ENCODE data around the gene OR6Q1.

The OR6Q1 gene

DNA sequence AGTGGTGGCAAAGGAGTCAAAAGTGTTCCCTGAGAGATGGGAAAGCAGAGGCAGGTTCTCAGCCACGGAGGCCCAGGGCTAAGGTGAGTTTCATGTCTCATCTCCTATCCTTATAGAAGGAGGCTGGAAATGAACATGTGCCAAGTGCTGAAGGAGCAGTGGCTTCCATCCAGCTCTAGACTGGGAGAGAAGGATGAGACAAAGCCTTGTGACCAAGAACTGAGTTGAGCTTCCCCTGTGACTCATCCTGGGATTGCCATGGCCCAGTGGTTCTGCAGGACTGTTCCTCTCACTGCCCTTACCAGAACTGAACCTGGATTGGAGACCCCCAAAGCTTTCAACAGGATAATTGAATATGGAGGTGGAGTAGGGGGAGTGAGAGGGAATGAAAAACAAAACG, 23.8 kb upstream of the OR6Q1 start:
- Histone ChIP-seq H3K4me3 (ENCODE audit: low read length) (no peak overlapping the region), H3K79me2 (ENCODE audit: low read length) (no peaks in the 10 kb centered on the region), H3K36me3 (replicated peaks; ENCODE audit: low read depth, low read length) (no peaks in the 10 kb centered on the region), H2AFZ (ENCODE audit: low read depth, low read length) (no peak overlapping the region), H3K4me1 (ENCODE audit: low read length) (no peaks in the 10 kb centered on the region), H3K27ac (ENCODE audit: low read length) (no peak overlapping the region), H3K9ac (ENCODE audit: low read length) (no peak overlapping the region), H3K27me3 (ENCODE audit: low read depth, low read length) (0 out of 2 replicates have a peak, but pooled peaks cover 2% of the 10 kb centered on the region), H3K4me2 (ENCODE audit: low read length) (no peak overlapping the region), H4K20me1 (ENCODE audit: insufficient read depth, low read length) (no peaks in the 10 kb centered on the region), H3K9me3 (ENCODE audit: insufficient read depth, low read length) (no peaks in the 10 kb centered on the region)
- TF ChIP-seq, protein P1, sequence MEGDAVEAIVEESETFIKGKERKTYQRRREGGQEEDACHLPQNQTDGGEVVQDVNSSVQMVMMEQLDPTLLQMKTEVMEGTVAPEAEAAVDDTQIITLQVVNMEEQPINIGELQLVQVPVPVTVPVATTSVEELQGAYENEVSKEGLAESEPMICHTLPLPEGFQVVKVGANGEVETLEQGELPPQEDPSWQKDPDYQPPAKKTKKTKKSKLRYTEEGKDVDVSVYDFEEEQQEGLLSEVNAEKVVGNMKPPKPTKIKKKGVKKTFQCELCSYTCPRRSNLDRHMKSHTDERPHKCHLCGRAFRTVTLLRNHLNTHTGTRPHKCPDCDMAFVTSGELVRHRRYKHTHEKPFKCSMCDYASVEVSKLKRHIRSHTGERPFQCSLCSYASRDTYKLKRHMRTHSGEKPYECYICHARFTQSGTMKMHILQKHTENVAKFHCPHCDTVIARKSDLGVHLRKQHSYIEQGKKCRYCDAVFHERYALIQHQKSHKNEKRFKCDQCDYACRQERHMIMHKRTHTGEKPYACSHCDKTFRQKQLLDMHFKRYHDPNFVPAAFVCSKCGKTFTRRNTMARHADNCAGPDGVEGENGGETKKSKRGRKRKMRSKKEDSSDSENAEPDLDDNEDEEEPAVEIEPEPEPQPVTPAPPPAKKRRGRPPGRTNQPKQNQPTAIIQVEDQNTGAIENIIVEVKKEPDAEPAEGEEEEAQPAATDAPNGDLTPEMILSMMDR (IDR thresholded peaks at IDR 0.05; ENCODE audit: low read depth, low read length) = no peak
- TF ChIP-seq EZH2phosphoT487 (IDR thresholded peaks at IDR 0.05; ENCODE audit: low read depth) = no peak

DNA sequence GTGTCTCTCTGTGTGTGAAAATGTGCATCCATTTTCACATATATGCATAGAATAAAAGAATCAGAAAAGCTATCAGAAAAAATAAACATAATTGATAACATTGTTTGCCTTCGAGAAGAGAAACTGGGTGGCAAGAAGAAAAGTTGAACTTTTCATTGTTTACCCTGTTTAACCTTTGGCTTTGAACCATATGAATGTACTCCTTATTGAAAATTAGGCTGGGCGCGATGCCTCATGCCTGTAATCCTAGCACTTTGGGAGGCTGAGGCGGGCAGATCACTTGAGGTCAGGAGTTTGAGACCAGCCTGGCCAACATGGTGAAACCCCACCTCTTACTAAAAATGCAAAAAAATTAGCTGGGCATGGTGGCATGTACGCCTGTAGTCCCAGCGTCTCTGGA, 19.0 kb upstream of the OR6Q1 start:
- no peak overlapping the region for H2AFZ ChIP-seq (ENCODE audit: low read depth, low read length)
- no peak overlapping the region for H3K9ac ChIP-seq (ENCODE audit: low read length)
- no peaks in the 10 kb centered on the region for H3K27me3 ChIP-seq (ENCODE audit: low read depth, low read length)
- no peaks in the 10 kb centered on the region for H3K36me3 ChIP-seq (replicated peaks; ENCODE audit: low read depth, low read length)
- no peaks in the 10 kb centered on the region for H3K4me1 ChIP-seq (ENCODE audit: low read length)
- H3K9me3 ChIP-seq (ENCODE audit: insufficient read depth, low read length) = no peaks in the 10 kb centered on the region
- TF ChIP-seq EZH2phosphoT487 (IDR thresholded peaks at IDR 0.05; ENCODE audit: low read depth) = no peak
- TF ChIP-seq, protein P1 (IDR thresholded peaks at IDR 0.05; ENCODE audit: low read depth, low read length) = no peak
- no peak overlapping the region for H3K27ac ChIP-seq (ENCODE audit: low read length)
- H3K79me2 ChIP-seq (ENCODE audit: low read length) = no peaks in the 10 kb centered on the region
- H3K4me2 ChIP-seq (ENCODE audit: low read length) = no peak overlapping the region
- no peak overlapping the region for H3K4me3 ChIP-seq (ENCODE audit: low read length)
- no peaks in the 10 kb centered on the region for H4K20me1 ChIP-seq (ENCODE audit: insufficient read depth, low read length)

DNA sequence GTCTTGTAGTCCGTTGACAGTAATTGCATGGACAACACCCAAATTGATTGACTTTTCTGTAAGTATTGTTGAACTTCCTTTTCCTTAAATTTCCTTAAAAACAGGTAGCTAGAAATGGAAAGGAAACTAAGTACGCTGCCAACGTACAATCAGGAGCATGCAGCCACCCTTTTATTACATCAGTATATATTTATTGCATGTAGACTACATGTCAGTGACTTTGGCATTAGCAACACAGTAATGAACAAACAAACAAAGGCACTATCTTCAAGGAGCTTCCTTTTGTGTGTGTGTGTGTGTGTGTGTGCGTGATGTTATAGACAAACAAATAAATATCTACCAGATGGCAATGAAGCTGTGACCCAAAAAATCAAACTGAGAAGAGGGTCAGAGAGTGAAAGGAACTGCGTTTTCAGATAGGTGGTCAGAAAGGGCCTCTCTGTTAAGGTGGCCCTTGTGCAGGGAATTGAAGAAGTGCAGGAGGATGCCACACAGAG, 7.3 kb upstream of the OR6Q1 start, which contains the start of gene OR9Q1:
OR9Q1 (plus strand) TSS at position 447 of the 497 bp plus-strand sequence. CDS start 155,564 bp downstream, outside the sequence.
- Histone ChIP-seq H2AFZ (ENCODE audit: low read depth, low read length) (no peak within 1 kb of the TSS), H3K27ac (ENCODE audit: low read length) (no peak within 1 kb of the TSS)
- TF ChIP-seq, protein P1 (IDR thresholded peaks at IDR 0.05; ENCODE audit: low read depth, low read length) = no peak
- no peak for TF ChIP-seq EZH2phosphoT487 (IDR thresholded peaks at IDR 0.05; ENCODE audit: low read depth)

DNA sequence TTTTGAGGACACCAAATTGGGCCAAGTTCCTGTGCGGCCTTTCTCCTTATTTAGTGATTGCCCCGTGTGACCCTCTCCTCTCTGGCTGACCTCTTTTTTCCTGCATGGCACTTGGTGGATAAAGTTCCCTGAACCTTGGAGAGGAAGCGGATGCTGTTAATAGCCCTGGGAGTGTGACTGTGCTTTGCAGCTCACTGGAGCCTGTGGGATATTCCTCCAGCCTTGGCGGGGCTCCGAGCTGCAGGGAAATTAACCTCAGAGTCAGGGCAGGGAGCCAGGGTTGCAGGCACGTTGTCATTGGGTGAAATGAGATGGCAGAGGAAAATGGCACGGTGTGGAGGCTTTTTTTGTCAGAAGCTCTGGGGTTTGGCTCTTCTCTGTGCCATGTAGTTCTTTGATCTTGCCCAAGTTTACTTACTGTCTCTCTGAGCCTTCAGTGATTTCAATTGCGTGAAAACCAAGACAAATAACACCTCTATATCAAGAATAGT, 6.1 kb upstream of the OR6Q1 start:
- H3K4me3 ChIP-seq (ENCODE audit: low read length) = no peak overlapping the region
- no peak overlapping the region for H3K9ac ChIP-seq (ENCODE audit: low read length)
- H2AFZ ChIP-seq (ENCODE audit: low read depth, low read length) = no peak overlapping the region

More for the DNA sequence above, 7.3 kb upstream of the OR6Q1 start, which contains the start of gene OR9Q1:
- Histone ChIP-seq H3K27me3 (ENCODE audit: low read depth, low read length) (no peaks in the 10 kb centered on the region), H3K4me1 (ENCODE audit: low read length) (no peaks in the 10 kb centered on the region), H3K9ac (ENCODE audit: low read length) (no peak within 1 kb of the TSS), H3K4me3 (ENCODE audit: low read length) (no peak within 1 kb of the TSS), H3K36me3 (replicated peaks; ENCODE audit: low read depth, low read length) (no peaks in the 10 kb centered on the region), H3K79me2 (ENCODE audit: low read length) (no peaks in the 10 kb centered on the region), H4K20me1 (ENCODE audit: insufficient read depth, low read length) (no peaks in the 10 kb centered on the region), H3K4me2 (ENCODE audit: low read length) (no peak within 1 kb of the TSS), H3K9me3 (ENCODE audit: insufficient read depth, low read length) (no peaks in the 10 kb centered on the region)

More for the DNA sequence above, 6.1 kb upstream of the OR6Q1 start:
- no peaks in the 10 kb centered on the region for H4K20me1 ChIP-seq (ENCODE audit: insufficient read depth, low read length)
- no peaks in the 10 kb centered on the region for H3K79me2 ChIP-seq (ENCODE audit: low read length)
- H3K4me2 ChIP-seq (ENCODE audit: low read length) = no peak overlapping the region
- H3K27me3 ChIP-seq (ENCODE audit: low read depth, low read length) = no peaks in the 10 kb centered on the region
- no peaks in the 10 kb centered on the region for H3K9me3 ChIP-seq (ENCODE audit: insufficient read depth, low read length)
- no peaks in the 10 kb centered on the region for H3K4me1 ChIP-seq (ENCODE audit: low read length)
- H3K27ac ChIP-seq (ENCODE audit: low read length) = no peak overlapping the region
- no peaks in the 10 kb centered on the region for H3K36me3 ChIP-seq (replicated peaks; ENCODE audit: low read depth, low read length)
- no peak for TF ChIP-seq EZH2phosphoT487 (IDR thresholded peaks at IDR 0.05; ENCODE audit: low read depth)
- TF ChIP-seq, protein P1 (IDR thresholded peaks at IDR 0.05; ENCODE audit: low read depth, low read length) = no peak

Data from OCI-LY3 (cell line).